HCT116 (cell line): ENCODE results near the gene OTULIN.

ENCODE experiments used
- CEBPB ChIP-seq: IDR thresholded peaks from 2 replicates; pipeline ENCODE4 v1.6.1; 2012; ENCODE audit warnings: low read depth
- EGR1 ChIP-seq: IDR thresholded peaks from 2 replicates; pipeline ENCODE4 v1.6.1; 2012; ENCODE audit warnings: low read depth
- EZH2 ChIP-seq: fragments of 200-600 bp; sonication (generic); IDR thresholded peaks from 2 replicates; pipeline ENCODE4 v1.6.1; 2017; ENCODE audit warnings: antibody characterized with exemption, mixed run types
- JUND ChIP-seq: IDR thresholded peaks from 2 replicates; pipeline ENCODE4 v1.6.1; 2012
- POLR2A ChIP-seq: IDR thresholded peaks from 2 replicates; pipeline ENCODE4 v1.7.0; 2011; ENCODE audit warnings: borderline replicate concordance; ENCODE audit not compliant: insufficient read depth, insufficient read length; ENCODE audit errors: extremely low read depth
- POLR2AphosphoS5 ChIP-seq: IDR thresholded peaks from 2 replicates; pipeline ENCODE4 v1.6.1; 2011; ENCODE audit warnings: mild to moderate bottlenecking, low read depth, low read length, moderate library complexity
- SP1 ChIP-seq: IDR thresholded peaks from 2 replicates; pipeline ENCODE4 v1.6.1; 2012; ENCODE audit warnings: low read depth
- YY1 ChIP-seq: IDR thresholded peaks from 2 replicates; pipeline ENCODE4 v1.6.1; 2011; ENCODE audit warnings: low read length, low read depth, moderate library complexity, mild to moderate bottlenecking; ENCODE audit not compliant: insufficient replicate concordance; ENCODE audit errors: extremely low read depth
- ZFX ChIP-seq: fragments of 450-650 bp; IDR thresholded peaks from 2 replicates; pipeline ENCODE4 v1.6.1; 2017
- TF ChIP-seq, protein P1 (sequence below), 3 experiments: fragments of 200-600 bp in 1 of 3; sonication (generic) in 1 of 3; IDR thresholded peaks in 2 of 3; conservative IDR thresholded peaks in 1 of 3; 2 replicates each; pipeline ENCODE4 v1.5.1; 2012 to 2017; ENCODE audit warnings: low read depth in 2 of 3, low read length in 2 of 3, antibody characterized with exemption in 1 of 3, borderline replicate concordance in 1 of 3, control low read depth in 1 of 3, mild to moderate bottlenecking in 1 of 3, mixed read lengths in 1 of 3, mixed run types in 1 of 3, moderate library complexity in 1 of 3; ENCODE audit not compliant: insufficient read depth in 1 of 3
- TF ChIP-seq, protein P2 (sequence below): IDR thresholded peaks from 2 replicates; pipeline ENCODE4 v1.6.1; 2012
- TF ChIP-seq, protein P3 (sequence below): IDR thresholded peaks from 2 replicates; pipeline ENCODE4 v1.6.1; 2012

DNA sequence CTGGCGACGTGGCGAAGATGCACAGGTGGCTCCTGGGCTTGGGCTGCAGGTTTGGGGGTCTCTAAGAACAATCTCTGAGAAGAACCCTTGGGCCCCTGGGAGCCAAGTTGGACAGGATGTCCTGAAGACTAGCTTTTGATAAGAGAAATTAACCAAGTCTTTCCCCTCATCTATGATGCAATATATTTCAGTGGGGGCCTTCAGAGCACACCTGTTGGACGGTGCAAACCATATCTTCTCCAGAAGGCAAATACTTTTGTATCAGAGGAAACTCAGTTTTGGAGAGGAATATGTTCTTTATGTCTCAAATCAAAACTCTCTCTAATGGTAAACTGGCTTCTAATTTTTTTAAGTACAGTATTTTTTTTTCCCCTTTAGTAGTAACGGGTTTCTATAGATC, 28.6 kb downstream of the OTULIN start:
- TF ChIP-seq POLR2A (no peak), EGR1 (no peak), POLR2AphosphoS5 (no peak), ZFX (no peak), JUND (no peak), SP1 (no peak), EZH2 (no peak), YY1 (no peak), CEBPB (no peak)
- TF ChIP-seq, protein P1, sequence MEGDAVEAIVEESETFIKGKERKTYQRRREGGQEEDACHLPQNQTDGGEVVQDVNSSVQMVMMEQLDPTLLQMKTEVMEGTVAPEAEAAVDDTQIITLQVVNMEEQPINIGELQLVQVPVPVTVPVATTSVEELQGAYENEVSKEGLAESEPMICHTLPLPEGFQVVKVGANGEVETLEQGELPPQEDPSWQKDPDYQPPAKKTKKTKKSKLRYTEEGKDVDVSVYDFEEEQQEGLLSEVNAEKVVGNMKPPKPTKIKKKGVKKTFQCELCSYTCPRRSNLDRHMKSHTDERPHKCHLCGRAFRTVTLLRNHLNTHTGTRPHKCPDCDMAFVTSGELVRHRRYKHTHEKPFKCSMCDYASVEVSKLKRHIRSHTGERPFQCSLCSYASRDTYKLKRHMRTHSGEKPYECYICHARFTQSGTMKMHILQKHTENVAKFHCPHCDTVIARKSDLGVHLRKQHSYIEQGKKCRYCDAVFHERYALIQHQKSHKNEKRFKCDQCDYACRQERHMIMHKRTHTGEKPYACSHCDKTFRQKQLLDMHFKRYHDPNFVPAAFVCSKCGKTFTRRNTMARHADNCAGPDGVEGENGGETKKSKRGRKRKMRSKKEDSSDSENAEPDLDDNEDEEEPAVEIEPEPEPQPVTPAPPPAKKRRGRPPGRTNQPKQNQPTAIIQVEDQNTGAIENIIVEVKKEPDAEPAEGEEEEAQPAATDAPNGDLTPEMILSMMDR (IDR thresholded peaks at IDR 0.05 in 2 of 3, conservative IDR thresholded peaks at IDR 0.05 in 1 of 3; ENCODE audit: borderline replicate concordance in 1 of 3, insufficient read depth in 1 of 3, low read depth in 2 of 3, low read length in 2 of 3) = no peak
- TF ChIP-seq, protein P2, sequence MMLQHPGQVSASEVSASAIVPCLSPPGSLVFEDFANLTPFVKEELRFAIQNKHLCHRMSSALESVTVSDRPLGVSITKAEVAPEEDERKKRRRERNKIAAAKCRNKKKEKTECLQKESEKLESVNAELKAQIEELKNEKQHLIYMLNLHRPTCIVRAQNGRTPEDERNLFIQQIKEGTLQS = no peak
- TF ChIP-seq, protein P3, sequence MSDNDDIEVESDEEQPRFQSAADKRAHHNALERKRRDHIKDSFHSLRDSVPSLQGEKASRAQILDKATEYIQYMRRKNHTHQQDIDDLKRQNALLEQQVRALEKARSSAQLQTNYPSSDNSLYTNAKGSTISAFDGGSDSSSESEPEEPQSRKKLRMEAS = no peak
